ENCODE results near the gene CALML3.

DNA sequence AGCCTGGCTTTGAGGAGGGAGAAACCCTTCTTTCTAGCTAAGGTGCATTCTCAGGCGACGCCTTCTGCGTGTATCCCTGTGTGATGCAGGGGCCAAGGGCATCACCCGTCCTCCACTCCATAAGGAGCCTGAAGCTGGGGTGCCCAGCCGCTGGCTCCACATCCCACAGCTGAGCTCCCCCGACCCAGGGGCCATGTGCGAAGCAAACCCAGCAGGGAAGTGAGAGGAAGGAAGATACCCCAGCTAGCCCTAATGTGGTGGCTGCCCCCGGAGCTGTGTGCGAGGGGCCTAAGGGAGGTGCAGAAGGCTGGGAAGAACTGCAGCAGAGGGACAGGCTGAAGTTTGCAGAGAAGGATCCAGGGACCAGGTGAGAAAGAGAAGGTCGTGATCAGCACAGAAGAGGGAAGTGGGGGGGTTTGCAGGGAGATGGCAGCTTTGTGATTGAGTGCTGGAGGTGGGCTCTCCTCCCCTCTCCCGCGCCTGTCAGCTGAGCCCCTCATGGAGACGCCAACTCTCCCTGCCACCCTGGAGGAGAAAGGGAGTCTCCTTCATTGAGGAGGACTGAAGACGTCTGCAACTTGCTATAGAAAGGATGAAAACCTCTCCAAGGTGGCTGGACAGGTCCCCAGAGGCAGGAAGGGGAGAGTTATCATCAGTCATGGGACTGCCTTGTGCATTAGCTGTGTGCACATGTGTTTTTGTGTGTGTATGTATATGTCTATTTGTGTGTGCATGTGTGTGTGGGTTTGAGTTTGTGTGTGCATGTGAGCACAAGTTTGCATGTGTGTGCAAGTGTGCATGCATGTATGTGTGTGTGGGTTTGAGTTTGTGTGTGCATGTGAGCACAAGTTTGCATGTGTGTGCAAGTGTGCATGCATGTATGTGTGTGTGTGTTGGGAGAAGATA is 21.9 kb upstream of the CALML3 start:
- TF ChIP-seq, protein P1, sequence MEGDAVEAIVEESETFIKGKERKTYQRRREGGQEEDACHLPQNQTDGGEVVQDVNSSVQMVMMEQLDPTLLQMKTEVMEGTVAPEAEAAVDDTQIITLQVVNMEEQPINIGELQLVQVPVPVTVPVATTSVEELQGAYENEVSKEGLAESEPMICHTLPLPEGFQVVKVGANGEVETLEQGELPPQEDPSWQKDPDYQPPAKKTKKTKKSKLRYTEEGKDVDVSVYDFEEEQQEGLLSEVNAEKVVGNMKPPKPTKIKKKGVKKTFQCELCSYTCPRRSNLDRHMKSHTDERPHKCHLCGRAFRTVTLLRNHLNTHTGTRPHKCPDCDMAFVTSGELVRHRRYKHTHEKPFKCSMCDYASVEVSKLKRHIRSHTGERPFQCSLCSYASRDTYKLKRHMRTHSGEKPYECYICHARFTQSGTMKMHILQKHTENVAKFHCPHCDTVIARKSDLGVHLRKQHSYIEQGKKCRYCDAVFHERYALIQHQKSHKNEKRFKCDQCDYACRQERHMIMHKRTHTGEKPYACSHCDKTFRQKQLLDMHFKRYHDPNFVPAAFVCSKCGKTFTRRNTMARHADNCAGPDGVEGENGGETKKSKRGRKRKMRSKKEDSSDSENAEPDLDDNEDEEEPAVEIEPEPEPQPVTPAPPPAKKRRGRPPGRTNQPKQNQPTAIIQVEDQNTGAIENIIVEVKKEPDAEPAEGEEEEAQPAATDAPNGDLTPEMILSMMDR (IDR thresholded peaks at IDR 0.05; ENCODE audit: low read depth, low read length) = no peak
- no peak for TF ChIP-seq EZH2phosphoT487 (IDR thresholded peaks at IDR 0.05; ENCODE audit: low read depth)

All from OCI-LY3 (cell line).